Stromal cell of bone marrow (primary cell): Measurements from ENCODE around the gene CHMP3.
A peak's percentile ranks its signal among the peaks of the same experiment; 100 is the strongest.
"Not testable (repeated sequence)": the region's sequence is repeated elsewhere in the genome, so short reads cannot be mapped to it uniquely, and the experiment has no call there.

Experiments used
- DNase-seq: peaks from one replicate; pipeline ENCODE4 v3.0.0-alpha.2; 2012; ENCODE audit warnings: low read depth

Gene CHMP3

GRCh38 chr2:86562922-86563649, at the start of gene CHMP3:
TSS of gene CHMP3 (minus strand) at chr2:86563443. CDS start at chr2:86563348, 95 bp downstream.
- DNase-seq, result peak; percentile 93

- DNase-seq, result no peak
Measured at GRCh38 chr2:86610871-86611270, 47.6 kb upstream of the CHMP3 start.

GRCh38 chr2:86608832-86609410, 45.7 kb upstream of the CHMP3 start:
- no peak for DNase-seq

DNA sequence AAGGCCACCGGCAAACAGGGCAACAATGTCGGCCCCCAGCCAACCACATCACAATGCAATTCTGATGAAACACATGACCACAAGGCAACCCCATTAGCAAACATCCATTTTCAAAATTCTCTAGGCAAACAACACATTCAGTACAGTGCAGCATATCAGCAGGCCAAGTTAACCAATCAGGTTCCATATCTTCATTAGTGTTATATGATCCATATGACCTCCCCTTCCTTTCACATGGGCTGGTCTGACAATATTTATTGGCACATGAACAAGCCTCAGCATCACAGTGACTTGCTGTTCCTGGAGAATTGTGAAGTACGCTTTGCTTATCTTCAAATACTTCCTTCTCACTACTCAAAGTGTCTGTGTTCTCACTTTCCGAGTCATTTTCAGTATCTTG, 40.7 kb upstream of the CHMP3 start:
- DNase-seq, result no peak

- DNase-seq, result no peak
Measured at GRCh38 chr2:86598966-86599365, 35.7 kb upstream of the CHMP3 start.

DNA sequence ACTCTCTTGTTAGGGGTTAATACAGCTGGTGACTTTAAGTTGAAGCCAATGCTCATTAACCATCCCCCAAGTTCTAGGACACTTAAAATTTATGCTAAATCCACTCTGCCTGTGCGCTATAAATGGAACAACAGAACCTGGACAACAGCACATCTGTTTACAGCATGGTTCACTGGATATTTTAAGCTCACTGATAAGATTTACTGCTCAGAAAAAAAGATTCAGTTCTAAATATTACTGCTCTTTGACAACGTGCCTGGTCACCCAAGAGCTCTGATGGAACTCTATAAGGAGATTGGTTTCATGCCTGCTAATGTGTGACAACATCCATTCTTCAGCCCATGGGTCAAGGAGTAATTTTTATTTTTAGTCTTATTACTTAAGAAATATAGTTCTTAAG, 32.9 kb upstream of the CHMP3 start:
- DNase-seq, result no peak

- DNase-seq, result no peak
Measured at GRCh38 chr2:86593266-86593665, 30.0 kb upstream of the CHMP3 start.

GRCh38 chr2:86592547-86593230, 29.4 kb upstream of the CHMP3 start:
- DNase-seq, result peak; percentile 29

- DNase-seq, result not testable (repeated sequence)
Measured at GRCh38 chr2:86589701-86590100, 26.5 kb upstream of the CHMP3 start.

GRCh38 chr2:86584151-86584913, 21.1 kb upstream of the CHMP3 start:
- DNase-seq, result peak; percentile 36

DNA sequence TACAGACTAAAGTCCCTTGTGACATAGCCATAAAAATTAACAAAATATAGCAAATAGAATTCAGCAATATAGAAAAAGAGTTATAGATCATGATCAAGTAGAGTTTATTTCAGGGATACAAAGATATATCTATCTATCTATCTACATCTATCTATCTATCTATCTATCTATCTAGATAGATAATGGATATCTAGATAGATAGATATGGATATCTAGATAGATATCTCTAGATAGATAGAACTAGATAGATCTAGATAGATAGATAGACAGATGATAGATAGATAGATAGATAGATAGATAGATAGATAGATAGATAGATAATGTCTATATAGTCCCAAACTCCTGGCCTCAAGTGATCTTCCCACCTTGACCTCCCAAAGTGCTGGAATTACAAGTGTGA, 17.3 kb upstream of the CHMP3 start:
- no peak for DNase-seq

- no peak for DNase-seq
Measured at GRCh38 chr2:86577817-86578456, 14.7 kb upstream of the CHMP3 start.

DNA sequence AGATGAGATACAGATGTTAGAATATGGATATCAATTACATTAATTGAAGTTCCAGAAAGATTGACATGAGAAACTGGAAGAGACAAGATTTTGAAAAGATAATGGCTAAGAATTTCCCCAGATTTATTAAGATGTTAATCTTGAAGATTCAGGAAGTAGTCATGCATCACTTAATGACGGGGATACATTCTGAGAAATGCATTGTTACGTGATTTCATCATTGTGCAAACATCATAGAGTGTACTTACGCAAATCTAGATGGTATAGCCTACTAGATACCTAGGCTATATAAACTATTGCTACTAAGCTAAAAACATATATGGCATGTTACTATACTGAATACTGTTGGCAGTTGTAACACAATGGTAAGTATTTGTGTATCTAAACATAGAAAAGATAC, 6.8 kb upstream of the CHMP3 start:
- DNase-seq, result no peak

GRCh38 chr2:86566821-86567190, 3.6 kb upstream of the CHMP3 start:
- DNase-seq, result no peak

DNA sequence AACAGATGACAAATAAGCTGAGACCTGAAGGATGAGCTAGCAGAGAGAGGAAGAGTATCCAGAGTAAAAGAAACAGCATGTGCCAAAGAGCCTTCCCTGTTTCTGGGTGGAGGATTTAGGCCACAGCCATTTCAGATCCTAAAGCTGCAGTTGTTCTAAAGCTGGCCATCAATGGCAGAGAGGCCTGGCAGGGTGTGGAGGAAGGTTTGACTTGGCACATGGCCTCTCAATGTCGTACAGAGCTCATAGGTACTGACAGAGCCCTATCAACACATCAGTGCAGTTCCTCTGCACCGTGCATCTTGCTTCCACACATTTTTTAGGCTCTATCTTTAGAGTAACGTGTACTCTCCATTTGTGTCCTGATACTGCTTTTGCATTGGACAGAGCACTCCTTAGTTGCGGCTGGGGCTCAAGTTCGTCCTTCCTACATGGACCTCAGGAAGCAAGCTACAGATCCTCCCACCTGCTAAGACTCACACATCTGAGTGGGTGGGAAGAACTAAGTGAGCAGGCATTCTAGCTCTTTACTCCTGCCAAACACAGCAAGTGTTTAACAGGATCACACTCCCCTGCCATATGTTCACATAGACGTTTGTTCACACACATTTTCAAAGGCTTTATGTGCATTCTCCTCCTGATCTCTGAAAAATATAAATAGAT, 3.0 kb upstream of the CHMP3 start:
- no peak for DNase-seq

- no peak for DNase-seq
Measured at GRCh38 chr2:86563650-86564061, 413 bp upstream of the CHMP3 start.

GRCh38 chr2:86562485-86562921, 740 bp downstream of the CHMP3 start:
- DNase-seq, result no peak

DNA sequence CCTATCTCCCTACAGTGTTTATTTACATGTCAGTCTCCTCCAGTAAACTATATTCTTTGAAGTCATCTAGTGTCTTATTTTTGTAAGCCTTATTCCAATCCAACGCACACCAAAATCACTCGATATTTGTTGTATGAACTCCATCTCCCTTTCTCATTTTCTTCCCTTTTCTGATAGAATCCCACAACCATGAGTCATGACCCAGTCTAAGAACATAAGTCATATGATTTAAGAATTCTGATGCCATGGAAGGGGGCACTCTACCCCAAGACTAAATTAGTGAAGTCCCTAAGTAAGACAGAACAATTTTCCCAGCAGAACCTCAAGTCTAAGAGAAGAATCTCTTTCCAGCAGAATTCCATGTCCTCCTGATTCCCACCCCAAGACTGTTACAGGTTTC, 5.4 kb downstream of the CHMP3 start:
- no peak for DNase-seq

DNA sequence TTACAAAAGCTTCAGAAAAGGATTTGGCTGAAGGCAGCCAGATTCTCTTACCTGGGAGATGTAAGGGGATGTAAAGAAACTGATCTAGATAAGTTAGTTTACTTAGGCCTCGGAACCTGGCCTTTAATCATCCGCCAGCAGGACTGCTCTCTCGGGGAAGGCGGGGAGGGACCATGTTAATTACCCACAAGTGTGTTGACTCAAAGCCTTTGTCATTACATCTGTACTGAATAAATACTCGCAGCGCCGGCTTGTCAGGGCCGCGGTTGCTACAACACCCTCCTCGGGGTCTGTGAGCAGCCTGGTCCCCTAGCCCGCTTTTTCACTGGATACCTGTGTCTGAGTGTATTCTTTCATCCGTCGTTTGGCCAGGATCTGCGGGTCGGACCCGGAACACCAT, 6.7 kb downstream of the CHMP3 start:
- no peak for DNase-seq

GRCh38 chr2:86552889-86553288, 10.4 kb downstream of the CHMP3 start:
- DNase-seq, result no peak

- DNase-seq, result not testable (repeated sequence)
Measured at GRCh38 chr2:86549963-86550725, 13.1 kb downstream of the CHMP3 start.
